Measurements from ENCODE around the gene PPP1R26.
"Not testable (repeated sequence)": the region's sequence is repeated elsewhere in the genome, so short reads cannot be mapped to it uniquely, and the experiment has no call there.

Gene PPP1R26

DNA sequence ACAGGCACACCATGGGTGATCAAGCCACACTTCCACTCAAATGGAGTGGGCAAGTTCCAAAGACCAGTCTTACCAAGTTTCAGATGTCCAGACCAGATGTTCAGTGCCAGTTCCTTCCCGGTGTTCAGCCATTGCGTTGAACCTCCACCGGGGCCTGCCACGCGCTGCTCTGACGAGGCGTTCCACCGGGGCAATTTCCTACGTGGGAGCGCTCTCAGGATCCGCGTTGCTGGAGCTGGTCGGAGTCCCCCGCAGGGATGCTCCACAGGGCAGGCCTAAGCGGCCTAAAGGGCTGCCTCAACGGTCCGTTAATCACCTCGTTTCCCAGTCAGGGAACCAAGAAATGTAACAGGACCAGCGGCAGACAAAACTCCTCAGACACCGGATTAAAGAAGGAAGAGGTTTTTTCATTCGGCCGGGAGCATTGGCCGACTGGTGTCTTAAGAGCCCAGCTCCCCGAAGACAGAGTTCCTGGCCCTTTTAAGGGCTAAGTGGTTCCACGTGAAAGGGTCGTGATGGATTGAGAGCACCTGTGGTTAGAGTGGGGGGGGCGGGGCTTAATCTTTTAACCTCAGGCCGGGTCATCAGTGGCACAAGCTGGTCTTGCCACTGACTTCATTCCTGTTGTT is 35.7 kb upstream of the PPP1R26 start:
- TF ChIP-seq, protein P1, sequence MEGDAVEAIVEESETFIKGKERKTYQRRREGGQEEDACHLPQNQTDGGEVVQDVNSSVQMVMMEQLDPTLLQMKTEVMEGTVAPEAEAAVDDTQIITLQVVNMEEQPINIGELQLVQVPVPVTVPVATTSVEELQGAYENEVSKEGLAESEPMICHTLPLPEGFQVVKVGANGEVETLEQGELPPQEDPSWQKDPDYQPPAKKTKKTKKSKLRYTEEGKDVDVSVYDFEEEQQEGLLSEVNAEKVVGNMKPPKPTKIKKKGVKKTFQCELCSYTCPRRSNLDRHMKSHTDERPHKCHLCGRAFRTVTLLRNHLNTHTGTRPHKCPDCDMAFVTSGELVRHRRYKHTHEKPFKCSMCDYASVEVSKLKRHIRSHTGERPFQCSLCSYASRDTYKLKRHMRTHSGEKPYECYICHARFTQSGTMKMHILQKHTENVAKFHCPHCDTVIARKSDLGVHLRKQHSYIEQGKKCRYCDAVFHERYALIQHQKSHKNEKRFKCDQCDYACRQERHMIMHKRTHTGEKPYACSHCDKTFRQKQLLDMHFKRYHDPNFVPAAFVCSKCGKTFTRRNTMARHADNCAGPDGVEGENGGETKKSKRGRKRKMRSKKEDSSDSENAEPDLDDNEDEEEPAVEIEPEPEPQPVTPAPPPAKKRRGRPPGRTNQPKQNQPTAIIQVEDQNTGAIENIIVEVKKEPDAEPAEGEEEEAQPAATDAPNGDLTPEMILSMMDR (conservative IDR thresholded peaks at IDR 0.05; ENCODE audit: low read depth, low read length) = no peak

DNA sequence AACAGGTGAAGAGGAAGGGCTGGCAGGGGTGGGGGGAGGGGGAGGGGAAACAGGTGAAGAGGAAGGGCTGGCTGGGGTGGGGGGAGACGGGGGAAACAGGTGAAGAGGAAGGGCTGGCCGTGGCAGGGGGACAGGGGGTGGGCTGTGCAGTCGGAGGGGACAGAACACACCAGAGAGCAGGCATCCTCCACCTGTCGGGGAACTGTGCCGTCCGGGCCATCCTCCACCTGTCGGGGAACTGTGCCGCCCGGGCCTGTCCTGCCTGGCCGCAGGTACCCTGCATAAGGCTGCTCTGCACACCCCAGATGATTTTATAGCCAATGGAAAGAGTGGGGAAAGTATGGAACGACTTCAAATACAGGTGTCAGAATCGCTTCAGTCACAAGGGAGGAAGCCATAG is 32.5 kb upstream of the PPP1R26 start:
- TF ChIP-seq, protein P1 (conservative IDR thresholded peaks at IDR 0.05; ENCODE audit: low read depth, low read length) = no peak
- DNase-seq (ENCODE audit: low read depth) = no peak
- H3K4me3 ChIP-seq (ENCODE audit: low read length) = no peak overlapping the region

More for the DNA sequence above, 35.7 kb upstream of the PPP1R26 start:
- H3K4me3 ChIP-seq (ENCODE audit: low read length) = no peak overlapping the region
- DNase-seq (ENCODE audit: low read depth) = no peak

DNA sequence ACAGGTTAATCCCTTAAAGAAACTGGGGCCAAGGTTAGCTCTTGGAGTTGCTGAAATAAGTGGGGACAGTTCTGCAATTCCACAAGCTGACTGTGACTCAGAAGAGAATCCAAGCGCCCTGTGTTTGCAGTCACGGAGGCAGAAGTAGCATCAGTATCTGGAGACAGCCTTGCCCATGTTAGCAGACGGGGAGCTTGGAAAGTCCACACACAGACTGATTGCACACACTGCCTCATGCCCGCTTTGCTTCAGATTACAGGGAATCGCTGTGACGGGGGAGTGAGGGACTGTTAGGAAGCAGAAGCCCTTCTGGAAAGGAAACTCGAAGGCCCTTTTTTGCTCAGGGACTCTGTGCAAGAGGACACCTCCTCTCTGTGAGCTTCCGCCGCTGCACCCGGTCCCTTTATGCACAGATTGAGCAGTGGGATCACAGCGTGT is 30.9 kb upstream of the PPP1R26 start:
- TF ChIP-seq, protein P1 (conservative IDR thresholded peaks at IDR 0.05; ENCODE audit: low read depth, low read length) = no peak

DNA sequence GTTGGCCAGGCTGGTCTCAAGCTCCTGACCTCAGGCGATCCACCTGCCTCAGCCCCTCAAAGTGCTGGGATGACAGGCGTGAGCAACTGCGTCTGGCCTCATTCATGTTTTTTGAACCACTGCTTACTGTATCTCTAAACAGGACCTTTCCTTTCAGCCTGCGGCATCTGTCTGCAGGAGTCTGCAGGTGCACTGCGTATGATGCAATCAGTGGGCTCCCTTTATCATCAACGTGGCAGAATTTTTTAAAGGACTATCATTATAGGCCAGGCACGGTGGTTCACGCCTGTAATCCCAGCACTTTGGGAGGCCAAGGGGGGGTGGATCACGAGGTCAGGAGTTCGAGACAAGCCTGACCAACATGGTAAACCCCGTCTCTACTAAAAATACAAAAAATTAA is 30.1 kb upstream of the PPP1R26 start:
- DNase-seq (ENCODE audit: low read depth); H3K4me3 ChIP-seq (ENCODE audit: low read length): not testable (repeated sequence)

More for the DNA sequence above, 30.9 kb upstream of the PPP1R26 start:
- H3K4me3 ChIP-seq (ENCODE audit: low read length) = no peak overlapping the region
- DNase-seq (ENCODE audit: low read depth) = no peak

DNA sequence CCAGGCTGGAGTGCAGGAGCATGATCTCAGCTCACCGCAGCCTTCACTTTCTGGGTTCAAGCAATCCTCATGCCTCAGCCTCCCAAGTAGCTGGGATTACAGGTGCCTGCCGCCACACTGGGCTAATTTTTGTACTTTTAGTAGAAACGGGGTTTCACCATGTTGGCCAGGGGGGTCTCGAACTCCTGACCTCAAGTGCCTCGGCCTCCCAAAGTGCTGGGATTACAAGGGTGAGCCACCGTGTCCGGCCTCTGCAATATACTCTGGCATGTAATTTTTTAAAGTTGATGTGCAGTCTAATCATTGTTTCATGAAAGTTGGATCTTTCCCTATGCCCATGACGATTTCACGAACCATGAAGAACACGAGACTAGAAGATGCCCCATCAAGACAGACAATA is 28.6 kb upstream of the PPP1R26 start:
- TF ChIP-seq, protein P1 (conservative IDR thresholded peaks at IDR 0.05; ENCODE audit: low read depth, low read length) = no peak
- DNase-seq (ENCODE audit: low read depth) = no peak

DNA sequence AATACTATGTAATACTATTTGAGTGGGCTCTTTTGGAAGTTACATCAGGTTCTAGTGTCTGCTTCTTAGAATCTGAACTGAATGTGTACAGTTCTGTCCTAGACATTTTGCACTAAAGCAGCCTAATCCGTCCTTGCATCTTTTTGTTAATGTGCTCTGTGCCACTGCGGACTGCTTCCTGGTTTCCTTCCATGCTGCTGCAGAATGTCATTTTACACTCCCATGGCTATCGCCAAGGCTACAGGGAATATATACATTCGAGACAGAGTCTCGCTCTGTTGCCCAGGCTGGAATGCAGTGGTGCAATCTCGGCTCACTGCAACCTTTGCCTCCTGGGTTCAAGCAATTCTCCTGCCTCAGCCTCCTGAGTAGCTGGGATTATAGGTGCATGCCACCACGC is 27.7 kb upstream of the PPP1R26 start:
- H3K4me3 ChIP-seq (ENCODE audit: low read length); DNase-seq (ENCODE audit: low read depth): not testable (repeated sequence)

More for the DNA sequence above, 28.6 kb upstream of the PPP1R26 start:
- H3K4me3 ChIP-seq (ENCODE audit: low read length) = no peak overlapping the region

DNA sequence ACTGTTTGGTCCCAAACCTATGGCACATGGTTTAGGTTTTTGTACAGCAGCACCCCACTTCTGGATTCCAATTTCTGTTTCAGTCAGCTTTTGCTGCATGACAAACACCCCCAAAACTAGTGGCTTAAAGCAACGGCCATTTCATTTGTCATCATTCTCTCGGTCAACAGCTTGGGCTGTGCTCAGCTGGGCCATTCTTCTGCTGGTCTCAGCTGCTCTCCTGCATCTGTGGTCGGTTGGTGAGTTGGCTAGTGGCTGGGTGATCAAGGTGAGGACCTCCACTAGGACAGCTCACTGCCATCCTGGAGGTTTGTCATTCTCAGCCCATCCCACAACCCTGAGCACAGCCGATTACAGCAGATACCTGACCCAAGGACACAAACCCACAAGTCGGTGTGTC is 24.8 kb upstream of the PPP1R26 start:
- H3K4me3 ChIP-seq (ENCODE audit: low read length) = no peak overlapping the region
- TF ChIP-seq, protein P1 (conservative IDR thresholded peaks at IDR 0.05; ENCODE audit: low read depth, low read length) = no peak
- DNase-seq (ENCODE audit: low read depth) = no peak

DNA sequence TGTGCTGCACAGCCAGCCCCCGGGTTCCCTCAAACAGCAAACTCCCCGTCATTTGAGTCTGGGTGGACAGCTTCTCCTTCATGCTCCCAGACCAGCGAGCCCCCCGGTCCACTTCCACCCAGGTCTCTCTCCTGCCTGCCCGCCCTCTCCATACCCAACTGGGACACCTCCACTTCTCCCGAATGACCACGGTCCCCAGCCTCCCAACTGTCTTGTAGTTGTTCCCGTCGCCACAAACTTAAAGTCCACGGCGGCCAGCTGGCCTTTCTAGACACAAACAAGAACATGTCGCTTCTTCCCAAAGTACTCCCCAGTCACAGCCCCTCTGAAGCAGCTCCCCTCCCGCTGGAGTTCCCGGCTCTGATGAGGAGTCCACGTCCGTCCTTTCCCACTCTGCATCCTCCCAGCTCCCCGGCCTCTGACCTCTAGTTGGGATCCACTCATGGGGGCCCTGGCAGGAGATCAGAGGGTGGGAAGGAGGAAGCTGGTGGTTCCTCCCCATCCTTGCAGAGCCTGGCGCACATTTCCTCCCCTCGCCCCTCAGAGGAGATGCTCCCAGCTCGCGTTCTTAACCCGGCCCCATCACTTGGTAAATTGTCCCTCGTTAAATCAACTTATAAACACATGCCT is 24.1 kb upstream of the PPP1R26 start:
- TF ChIP-seq, protein P1 (conservative IDR thresholded peaks at IDR 0.05; ENCODE audit: low read depth, low read length) = no peak
- no peak overlapping the region for H3K4me3 ChIP-seq (ENCODE audit: low read length)
- DNase-seq (ENCODE audit: low read depth) = no peak

All from retinal pigment epithelial cell (primary cell).